Nucleus accumbens (tissue), 56 donors: ENCODE measurements around the gene HOXA9.

Source experiments
- DNase-seq, 56 donors: peaks; one replicate each; lab custom pipeline; 2025; lab: John Stamatoyannopoulos, UW

HOXA9 gene

DNA sequence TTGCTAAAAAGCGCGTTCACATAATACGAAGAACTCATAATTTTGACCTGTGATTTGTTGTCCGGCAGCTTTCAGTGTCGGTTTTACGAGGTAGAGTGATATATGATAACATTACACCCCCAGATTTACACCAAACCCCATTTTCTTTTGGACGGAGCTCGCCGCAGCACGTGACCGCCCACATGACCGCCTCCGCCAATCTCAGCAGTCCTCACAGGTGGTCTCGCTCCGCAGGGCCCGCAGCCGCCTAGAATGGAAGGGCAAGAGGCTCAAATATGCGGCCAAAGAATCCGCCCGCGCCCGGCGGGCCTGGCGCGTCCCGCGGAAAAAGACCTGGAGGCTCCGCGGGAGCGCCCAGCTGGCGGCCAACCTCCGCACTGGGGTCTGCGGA is 8.8 kb downstream of the HOXA9 start, which contains the start of gene HOXA7:
HOXA7 (minus strand) TSS at position 168 of the 391 bp plus-strand sequence; CDS start at position 38, 130 bp downstream.
- no peak for DNase-seq

GRCh38 chr7:27155816-27156507 is 9.4 kb downstream of the HOXA9 start:
- no peak for DNase-seq

DNA sequence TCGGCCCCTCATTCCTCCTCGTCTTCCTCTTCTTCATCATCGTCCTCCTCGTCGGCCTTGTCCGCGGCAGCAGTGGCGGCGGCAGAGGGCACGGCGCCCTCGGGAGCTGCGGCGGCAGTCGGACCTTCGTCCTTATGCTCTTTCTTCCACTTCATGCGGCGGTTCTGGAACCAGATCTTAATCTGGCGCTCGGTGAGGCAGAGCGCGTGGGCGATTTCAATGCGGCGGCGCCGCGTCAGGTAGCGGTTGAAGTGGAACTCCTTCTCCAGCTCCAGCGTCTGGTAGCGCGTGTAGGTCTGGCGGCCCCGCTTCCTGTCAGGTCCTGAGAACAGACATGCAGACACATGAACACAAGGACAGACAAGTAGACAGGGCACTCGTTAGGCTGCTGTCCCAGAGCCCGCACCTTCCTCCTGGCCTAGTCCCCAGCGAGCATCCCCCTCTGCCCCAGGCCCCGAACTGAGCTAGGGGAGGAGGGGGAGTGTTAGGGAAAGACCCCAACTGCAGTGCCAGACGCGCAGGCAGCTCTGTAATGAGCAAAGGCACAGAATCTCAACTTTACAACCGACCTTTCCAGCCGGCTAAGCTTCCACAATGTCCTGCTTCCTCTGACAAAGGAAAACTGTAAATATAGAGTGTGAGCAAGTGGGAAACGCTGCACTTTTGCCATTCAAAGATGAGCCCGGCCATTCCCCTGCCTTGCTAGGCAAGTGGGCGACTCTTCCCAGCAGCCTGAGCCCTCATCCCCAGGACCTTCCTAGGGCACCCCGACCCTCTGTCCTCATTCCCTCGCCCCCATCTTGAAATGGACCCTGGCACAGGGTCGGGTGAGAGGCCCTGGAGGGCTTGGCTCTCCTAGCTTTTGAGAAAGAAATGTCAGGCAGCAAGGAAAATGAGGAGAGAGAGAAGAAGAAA is 10.2 kb downstream of the HOXA9 start:
- no peak for DNase-seq

GRCh38 chr7:27154369-27154768 is 11.0 kb downstream of the HOXA9 start:
- DNase-seq: no peak

GRCh38 chr7:27153526-27153925 is 11.8 kb downstream of the HOXA9 start:
- no peak for DNase-seq

- no peak for DNase-seq
Observed at GRCh38 chr7:27152816-27153442, 12.4 kb downstream of the HOXA9 start.

- DNase-seq: no peak
Observed at GRCh38 chr7:27151931-27152815, 13.2 kb downstream of the HOXA9 start, which contains the start of gene HOXA3. Gene HOXA3 (minus strand): TSS chr7:27152583. CDS start chr7:27110640, 41,943 bp downstream.

DNA sequence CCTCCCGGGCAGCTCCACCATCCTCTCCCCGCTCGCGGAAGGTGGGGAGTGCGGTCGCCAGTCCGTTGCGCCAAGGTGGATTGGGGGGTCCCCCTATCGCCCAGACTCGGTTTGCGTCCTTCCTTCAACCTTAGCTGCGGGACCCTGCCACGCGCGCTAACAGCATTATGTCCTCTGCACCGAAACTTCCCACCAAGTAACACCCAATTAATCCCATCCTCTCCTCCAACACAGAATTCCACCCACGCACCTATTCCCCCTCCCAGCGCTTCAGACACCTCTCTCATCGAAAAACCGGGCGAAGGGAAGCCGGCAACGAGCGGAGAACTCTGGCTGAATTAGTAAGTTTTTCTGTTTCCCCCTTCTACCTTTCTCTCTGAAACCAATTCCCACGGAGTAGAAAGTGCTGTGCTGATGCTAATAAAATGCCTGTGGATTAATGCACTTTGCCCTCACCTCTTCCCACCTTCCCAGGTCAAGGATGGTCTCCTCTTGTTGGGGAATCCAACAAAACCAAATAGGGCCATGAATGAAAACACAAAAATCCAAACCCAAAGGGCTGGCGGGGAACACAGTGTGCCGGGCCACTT is 13.9 kb downstream of the HOXA9 start:
- DNase-seq: no peak

DNA sequence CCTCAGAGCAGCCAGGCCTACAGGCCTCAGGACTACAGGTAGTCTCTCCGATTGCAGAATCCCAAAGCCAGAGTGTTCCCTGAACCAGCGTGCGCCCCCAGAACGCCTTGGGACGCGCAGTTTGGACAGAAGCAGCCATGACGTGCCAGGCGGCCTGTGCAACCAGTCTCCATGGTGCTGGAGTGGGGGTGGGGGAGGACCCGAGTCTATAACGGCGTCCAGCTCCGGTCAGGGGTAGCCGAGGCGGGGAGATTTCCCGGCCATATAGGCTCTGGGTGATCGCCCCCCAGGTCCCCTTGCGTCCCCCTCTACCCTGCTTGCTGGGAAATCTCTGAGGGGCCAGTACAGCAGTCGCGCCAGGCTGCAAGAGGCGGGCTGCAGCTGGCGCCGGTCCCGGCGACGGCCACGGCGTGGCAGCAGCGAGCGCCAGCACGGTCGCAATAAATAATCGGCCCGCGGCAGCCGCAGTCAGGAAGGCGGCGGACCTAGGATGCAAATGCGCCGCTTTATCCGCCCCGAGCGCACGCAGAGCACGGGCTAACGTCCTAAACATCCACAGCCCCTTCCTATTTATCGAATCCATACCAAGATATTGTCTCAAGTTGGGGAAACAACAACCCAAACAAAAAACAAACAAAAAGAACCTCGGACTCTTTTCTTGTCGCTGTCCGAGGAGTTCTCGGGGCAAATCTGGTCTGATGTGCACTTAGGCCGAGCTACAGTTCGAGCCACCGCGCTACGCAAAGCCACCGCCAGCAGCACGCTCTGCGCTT is 14.6 kb downstream of the HOXA9 start:
- DNase-seq: peak in 15 of 56 donors; percentile 5 to 40 (median 17)

DNA sequence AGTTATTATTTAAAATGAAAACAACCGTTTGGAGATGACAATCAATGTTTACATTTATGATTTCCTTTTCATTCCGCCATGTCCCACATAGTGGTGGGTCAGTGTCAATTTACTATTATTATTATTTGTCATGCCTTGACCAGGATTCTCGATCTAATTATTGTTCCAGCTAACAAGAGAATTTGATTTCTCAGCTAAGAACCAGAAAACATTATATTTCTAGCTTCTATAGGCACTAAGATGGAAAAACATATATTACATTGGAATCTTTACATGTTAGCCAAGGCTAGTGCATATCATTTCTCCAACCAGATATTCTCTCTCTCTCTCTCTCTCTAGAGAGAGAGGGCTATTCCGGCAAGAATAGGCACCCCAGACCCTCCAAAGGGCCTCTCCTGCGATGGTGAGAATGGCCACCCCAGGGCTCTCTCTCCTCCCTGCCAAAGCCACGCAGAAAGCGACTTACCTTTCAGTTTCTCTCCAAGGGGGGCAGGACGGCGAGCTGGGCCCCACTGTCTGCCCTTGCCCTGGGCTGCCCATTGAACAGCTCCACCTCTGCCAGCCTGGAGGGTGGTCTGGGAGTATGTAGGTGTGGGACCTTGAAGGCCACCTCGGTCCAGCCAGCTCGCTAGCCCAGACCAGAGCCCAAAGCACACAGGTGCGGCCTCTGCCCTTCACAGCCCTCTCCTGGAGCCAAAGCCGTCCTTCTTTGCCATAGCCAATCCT is 15.3 kb downstream of the HOXA9 start:
- DNase-seq: no peak

- no peak for DNase-seq
Observed at GRCh38 chr7:27148756-27149641, 16.3 kb downstream of the HOXA9 start.

- DNase-seq: no peak
Observed at GRCh38 chr7:27148031-27148755, 17.1 kb downstream of the HOXA9 start.

GRCh38 chr7:27147199-27148030 is 17.9 kb downstream of the HOXA9 start, which contains the start of gene HOXA6:
Gene HOXA6 (minus strand): TSS chr7:27147774. CDS start chr7:27147749, 25 bp downstream.
- no peak for DNase-seq

DNA sequence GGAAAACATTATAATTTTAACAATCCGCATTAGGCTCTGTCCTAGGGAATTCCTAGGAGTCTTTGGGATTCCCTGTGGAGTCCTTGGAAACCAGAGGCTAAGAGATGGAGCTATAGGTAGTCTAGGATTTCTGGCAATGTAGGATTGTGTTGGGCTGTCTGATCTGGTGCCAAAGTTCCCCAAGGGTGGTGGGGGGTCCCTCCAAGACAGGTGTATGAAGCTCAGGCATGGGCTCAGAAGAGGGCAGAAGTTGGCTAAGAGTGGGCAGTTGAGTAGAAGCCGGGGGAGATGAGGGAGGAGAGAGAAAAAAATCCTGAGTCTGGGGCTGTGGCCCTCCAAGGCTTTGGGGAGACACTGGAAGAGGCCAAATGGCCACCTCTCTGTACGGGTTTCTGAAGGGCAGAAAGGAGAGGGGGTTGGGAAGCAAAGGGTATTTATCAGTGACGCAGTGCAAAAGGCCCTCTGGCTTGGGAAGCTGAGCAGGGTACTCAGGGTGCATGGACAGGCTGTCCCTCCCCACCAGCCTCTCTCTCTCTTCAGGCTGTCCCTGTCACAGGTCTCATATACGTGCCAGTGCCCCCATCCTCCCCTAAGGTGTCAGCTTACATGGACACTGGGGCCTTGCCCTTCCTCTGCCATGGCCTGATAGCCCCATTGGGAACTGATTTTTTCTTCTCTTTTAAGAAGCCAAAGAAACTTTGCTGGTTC is 18.7 kb downstream of the HOXA9 start:
- DNase-seq: no peak

GRCh38 chr7:27145914-27146412 is 19.4 kb downstream of the HOXA9 start:
- no peak for DNase-seq
